HG02840 (cell line): ENCODE results near the gene CENPN.

Experiments used
- ATAC-seq: cut with Tn5 transposase; IDR thresholded peaks from one replicate; pipeline ENCODE4 v1.9.1; 2021; ENCODE audit warnings: mild to moderate bottlenecking, moderate library complexity, moderate number of reproducible peaks; ENCODE audit not compliant: unreplicated experiment, low FRiP score

Gene CENPN

GRCh38 chr16:81076566-81077075, 69.6 kb downstream of the CENPN start:
- peak; percentile 83 for ATAC-seq

- peak; percentile 95 for ATAC-seq
Observed at GRCh38 chr16:81077076-81077940, 70.3 kb downstream of the CENPN start, which contains the start of gene C16orf46. Gene C16orf46, minus strand, starts transcription at chr16:81077238. Its CDS starts 13,283 bp downstream, at chr16:81063955.

- no peak for ATAC-seq
Observed at GRCh38 chr16:81080233-81080632, 73.2 kb downstream of the CENPN start.

GRCh38 chr16:81081014-81081413, 74.0 kb downstream of the CENPN start:
- no peak for ATAC-seq
